PC-9 (cell line): ENCODE results near the gene USP31.

ENCODE experiments used
- CTCF ChIP-seq: fragments of 200-600 bp; sonication (generic); conservative IDR thresholded peaks from 2 replicates; pipeline ENCODE4 v1.6.1; 2017; ENCODE audit warnings: mixed run types, antibody characterized with exemption, mild to moderate bottlenecking, moderate library complexity
- EZH2 ChIP-seq: fragments of 200-600 bp; sonication (generic); IDR thresholded peaks from 2 replicates; pipeline ENCODE4 v1.8.0; 2017; ENCODE audit warnings: antibody characterized with exemption, low read depth

- TF ChIP-seq CTCF (no peak), EZH2 (no peak)
Measured at GRCh38 chr16:23156110-23156509, 6.9 kb upstream of the USP31 start.
